CD1c-positive myeloid dendritic cell (primary cell): ENCODE data around the gene FBXW5.

ENCODE experiments used
- DNase-seq: peaks from one replicate; pipeline ENCODE4 v3.0.0-alpha.2; 2016; ENCODE audit errors: extremely low spot score

The FBXW5 gene, protein sequence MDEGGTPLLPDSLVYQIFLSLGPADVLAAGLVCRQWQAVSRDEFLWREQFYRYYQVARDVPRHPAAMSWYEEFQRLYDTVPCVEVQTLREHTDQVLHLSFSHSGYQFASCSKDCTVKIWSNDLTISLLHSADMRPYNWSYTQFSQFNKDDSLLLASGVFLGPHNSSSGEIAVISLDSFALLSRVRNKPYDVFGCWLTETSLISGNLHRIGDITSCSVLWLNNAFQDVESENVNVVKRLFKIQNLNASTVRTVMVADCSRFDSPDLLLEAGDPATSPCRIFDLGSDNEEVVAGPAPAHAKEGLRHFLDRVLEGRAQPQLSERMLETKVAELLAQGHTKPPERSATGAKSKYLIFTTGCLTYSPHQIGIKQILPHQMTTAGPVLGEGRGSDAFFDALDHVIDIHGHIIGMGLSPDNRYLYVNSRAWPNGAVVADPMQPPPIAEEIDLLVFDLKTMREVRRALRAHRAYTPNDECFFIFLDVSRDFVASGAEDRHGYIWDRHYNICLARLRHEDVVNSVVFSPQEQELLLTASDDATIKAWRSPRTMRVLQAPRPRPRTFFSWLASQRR

DNA sequence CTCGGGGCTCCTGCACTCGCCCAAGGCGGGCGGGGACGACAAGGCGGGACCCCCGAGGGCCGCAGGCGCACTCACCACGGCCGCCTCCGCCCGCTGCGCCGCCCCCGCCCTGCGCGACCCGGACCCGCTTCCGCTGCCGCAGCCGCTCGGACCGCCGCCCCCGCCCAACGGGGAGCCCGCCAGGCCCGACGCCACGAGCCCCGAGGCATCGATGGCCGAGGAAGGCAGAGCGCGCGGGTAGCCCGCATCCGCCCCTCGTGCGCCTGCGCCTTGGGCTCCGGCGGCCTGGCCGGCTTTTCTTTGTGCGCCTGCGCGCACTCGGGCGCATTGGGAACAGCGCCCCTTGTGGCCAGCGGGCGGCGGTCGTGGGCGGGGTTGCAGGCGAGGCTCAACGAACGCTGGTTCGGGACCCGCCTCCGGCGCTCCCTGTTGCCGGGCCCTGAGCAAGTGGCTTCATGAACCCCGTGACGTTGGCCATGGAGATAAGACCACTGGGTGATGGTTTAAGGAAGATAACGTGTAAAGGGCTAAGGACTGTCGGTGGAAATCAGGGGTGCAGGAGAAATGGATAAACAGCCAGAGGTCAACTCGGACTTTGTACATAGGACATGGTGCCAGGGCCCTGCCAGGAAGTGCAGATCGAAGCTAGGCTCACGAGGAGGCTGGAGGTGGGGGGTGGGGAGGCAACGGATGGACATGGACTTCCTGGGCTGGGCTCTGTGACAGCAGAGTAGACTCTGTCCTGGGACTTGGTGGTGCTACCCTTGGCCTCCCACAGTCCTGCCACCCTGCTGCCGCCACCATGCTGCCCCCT, at the start of gene FBXW5, which contains the start of gene C8G:
TSS of gene FBXW5 (minus strand) at position 220 of the 814 bp plus-strand sequence. CDS start 655 bp downstream, outside the sequence.
TSS of gene C8G (plus strand) at position 725 of the 814 bp plus-strand sequence. CDS start at position 803, 78 bp downstream.
- peak; percentile 99 for DNase-seq

- DNase-seq, result no peak
Measured at GRCh38 chr9:136992819-136993369, 48.4 kb upstream of the FBXW5 start.

GRCh38 chr9:136991993-136992818, 47.7 kb upstream of the FBXW5 start, which contains the start of gene PAXX:
PAXX (plus strand) TSS chr9:136992422; CDS start chr9:136992444, 22 bp downstream.
- peak; percentile 95 for DNase-seq

- no peak for DNase-seq
Measured at GRCh38 chr9:136990242-136990911, 45.8 kb upstream of the FBXW5 start.

- DNase-seq, result no peak
Measured at GRCh38 chr9:136988872-136989271, 44.3 kb upstream of the FBXW5 start.

DNA sequence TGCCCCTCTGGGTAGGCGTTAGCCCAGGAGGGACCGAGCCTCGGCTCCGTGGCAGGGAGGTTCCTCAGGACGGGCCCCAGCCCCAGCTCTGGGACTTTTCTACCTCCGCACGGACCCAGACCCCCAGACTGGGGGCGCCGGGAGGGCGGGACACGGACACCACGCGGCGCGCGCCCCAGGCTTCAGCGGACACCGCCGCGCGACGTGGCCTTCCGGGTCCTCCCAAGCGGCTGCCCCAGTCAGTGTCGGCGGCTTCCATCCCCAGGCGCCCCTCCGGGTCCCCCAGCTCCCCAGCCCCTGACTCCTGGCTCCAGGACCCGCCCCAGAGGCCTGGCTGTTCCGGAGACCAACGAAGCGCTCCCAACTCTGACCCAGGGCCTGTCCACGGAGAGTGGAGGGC, 41.3 kb upstream of the FBXW5 start:
- no peak for DNase-seq

GRCh38 chr9:136985027-136985602, 40.6 kb upstream of the FBXW5 start:
- no peak for DNase-seq

DNA sequence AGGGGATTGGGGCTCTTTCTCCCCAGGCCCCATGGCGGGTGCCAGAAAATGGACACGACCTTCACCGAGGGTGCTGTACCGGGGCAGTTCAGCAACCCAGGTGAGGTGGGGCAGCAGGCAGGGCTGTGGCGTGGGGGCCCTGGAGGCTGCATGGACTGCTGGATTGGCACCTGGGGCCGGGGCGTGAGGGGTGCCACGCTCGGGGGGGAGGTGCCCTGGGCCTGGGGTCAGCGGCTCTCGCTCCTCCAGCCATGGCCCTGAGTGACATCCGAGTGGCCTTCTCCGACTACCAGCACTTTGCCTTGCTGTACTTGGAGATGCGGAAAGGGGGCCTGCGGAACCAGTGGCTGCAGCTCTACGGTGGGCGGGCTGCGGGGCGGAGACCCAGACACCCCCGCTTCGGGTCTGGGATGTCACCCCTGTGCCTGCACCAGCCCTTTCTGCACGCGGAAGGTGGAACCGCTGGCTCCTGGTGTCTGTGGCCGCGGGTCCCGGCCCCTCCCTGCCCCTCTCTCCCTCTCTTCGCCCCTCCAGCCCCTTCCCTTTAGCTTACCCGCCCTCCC, 40.0 kb upstream of the FBXW5 start:
- no peak for DNase-seq

DNA sequence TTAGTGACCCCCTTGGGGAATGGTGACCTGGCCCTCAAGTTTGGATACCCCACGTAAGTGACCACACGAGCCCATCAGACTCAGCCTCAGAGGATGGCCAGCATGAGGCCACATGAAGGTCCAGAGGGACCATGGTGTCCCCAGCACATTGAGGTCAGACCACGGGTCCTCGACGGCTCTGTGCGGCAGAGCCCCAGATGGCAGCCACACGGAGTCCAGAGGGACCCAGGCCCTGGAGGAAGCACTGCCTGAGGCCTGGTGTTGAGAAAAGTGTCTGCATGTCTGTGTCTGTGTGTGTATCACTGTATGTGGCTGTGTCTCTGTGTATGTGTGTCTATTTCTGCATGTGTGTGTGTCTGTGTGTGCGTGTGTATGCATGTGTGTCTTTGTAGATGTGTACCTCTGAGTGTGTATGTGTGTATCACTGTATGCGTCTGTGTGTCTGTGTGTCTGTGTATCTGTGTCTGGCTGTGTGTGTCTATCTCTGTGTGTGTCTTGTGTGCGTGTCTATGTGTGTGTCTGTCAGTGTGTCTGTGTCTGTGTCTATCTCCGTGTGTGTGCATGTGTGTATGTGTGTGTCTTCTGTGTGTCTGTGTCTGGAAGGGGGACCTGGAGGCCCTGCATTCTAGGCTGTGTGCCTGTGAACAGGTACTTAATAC, 39.2 kb upstream of the FBXW5 start:
- DNase-seq, result no peak

- no peak for DNase-seq
Measured at GRCh38 chr9:136983167-136983566, 38.6 kb upstream of the FBXW5 start.

GRCh38 chr9:136982232-136983051, 37.9 kb upstream of the FBXW5 start, which contains the start of gene LCNL1:
LCNL1 (plus strand) TSS chr9:136982993; CDS start chr9:136983587, 594 bp downstream.
- no peak for DNase-seq

DNA sequence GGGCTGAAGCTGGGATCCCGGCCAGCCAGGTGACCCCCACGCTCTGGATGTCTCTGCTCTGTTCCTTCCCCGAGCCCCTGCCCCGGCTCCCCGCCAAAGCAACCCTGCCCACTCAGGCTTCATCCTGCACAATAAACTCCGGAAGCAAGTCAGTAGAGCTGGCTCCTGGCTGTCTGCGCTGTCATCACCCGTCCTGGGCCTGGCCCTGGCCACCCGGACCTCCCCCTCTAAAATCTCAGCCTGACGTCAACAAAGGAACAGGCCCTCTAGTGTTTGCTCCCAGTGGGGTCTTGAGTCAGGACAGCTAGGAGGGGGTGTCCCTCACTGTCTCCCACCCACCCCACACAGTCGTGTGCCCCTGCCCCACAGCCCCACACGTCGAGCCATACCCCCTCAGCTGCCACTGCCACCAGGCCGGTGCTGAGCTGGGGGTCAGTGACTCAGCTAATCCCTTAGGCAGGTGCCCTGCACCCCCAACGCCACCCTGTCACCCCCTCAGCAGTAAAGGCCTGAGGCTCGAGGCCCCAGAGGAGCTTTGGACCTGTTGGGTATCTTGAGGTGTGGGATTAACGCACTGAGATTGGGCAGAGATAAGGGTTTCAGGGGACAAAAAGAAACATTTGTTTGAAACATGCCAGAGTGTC, 37.2 kb upstream of the FBXW5 start:
- no peak for DNase-seq

DNA sequence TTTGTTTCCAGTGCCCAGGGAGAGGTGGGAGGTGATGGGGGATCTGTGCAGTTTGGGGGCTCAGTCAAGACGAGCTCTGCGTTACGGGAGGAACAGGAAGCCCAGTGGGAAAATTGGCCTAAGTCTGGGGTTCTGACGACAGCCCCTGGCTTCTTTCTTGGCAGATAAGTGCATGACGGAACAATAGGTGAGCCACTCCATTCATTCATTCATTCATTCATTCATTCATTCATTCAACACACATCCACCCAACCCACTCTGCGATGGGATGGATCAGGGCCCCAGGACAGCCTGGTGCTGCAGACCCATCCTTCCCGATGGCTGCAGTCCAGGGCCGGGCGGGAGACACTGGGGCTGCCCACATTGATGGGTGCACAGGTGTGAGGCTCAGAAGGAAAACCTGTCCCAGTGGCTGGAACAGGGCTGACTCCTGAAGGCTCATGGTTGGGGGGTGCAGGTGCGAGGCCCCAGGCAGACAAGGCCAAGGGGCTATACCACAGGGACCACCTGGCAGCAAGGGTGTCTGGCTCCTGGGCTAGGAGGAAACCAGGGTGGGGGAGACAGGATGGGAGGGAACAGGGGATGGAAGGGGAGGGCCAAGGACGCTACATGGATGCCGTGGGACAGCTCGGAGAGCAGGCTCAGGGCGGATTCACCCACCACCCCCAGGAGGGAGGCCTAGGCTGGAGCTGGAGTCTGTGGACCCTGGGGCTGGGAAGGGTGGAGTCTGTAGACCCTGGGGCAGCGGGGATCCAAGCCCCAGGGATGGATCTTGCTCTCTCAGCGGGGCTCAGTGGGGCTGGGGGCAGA, 36.3 kb upstream of the FBXW5 start:
- DNase-seq, result no peak

DNA sequence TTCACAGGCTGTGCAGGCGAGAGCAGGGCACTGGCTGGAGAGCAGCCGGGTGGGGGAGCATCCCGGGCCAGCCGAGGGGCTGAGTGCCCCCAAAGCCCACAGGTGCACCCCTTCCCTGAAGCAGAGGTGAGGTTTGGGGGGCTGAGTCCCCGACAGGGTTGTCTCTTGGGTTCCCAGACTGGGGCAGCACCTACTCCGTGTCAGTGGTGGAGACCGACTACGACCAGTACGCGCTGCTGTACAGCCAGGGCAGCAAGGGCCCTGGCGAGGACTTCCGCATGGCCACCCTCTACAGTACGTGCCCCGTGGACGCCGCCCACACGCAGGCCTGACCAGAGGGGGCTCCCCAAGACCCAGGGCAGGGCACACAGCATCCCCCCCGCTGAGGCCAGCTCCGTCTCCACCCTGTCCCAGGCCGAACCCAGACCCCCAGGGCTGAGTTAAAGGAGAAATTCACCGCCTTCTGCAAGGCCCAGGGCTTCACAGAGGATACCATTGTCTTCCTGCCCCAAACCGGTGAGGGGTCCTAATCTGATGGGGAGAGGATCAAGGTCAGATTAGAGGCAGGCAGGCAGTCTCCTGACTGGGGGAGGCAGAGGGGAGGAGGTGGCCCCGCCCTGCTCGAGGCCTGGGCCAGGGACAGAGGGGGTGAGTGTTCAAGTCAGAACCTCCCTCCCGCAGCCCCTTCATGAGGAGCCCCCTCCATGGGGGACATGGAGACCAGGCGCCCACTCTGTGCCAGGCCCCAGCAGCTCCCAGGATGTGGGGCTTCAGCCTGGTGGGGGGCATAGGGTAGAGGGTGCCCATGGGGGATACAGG, 35.4 kb upstream of the FBXW5 start:
- no peak for DNase-seq

DNA sequence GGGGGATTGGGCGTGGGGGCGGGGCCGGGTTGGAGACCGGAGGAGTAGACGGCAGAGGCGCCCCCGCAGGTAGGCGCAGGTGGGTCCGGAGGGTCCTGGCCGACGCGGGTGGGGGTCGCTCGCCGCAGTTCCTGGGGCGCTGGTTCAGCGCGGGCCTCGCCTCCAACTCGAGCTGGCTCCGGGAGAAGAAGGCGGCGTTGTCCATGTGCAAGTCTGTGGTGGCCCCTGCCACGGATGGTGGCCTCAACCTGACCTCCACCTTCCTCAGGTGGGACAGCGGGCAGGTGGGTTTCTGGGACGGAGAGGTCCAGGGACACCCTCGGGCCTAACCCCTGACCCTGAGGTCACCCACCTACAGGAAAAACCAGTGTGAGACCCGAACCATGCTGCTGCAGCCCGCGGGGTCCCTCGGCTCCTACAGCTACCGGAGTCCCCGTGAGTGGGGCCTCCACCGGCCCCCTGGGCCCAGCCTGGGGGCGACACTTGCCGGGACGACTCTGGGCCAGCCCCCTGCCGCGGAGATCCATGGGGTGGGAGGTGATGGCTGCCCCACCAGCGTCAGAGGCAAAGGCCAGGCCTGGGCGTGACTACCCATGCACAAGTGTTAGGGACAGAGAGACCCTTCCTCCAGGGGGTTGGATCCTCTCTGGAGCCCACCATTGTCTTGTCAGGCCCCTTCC, 34.5 kb upstream of the FBXW5 start:
- no peak for DNase-seq
